ENCODE data around the gene MAST4.

DNA sequence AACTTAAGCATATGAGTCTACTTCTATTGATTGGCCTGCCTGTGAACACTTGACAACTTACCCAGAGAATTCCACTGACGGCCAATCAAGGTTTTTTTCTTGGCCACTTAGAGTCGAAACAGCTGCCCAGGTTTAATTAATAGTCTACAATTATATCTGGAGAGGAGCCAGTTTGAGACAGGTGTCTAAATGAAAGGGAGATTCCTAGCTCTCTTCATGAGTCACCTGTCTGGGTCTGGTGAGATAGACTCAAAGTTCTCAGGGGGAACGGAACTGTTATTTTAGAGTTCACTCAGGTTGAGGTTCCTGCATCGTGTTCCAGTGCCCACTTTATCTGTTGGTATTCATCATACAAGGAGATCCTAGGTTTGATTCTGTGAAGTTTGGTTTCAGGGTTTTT is 489.4 kb downstream of the MAST4 start:
- TF ChIP-seq, protein P1, sequence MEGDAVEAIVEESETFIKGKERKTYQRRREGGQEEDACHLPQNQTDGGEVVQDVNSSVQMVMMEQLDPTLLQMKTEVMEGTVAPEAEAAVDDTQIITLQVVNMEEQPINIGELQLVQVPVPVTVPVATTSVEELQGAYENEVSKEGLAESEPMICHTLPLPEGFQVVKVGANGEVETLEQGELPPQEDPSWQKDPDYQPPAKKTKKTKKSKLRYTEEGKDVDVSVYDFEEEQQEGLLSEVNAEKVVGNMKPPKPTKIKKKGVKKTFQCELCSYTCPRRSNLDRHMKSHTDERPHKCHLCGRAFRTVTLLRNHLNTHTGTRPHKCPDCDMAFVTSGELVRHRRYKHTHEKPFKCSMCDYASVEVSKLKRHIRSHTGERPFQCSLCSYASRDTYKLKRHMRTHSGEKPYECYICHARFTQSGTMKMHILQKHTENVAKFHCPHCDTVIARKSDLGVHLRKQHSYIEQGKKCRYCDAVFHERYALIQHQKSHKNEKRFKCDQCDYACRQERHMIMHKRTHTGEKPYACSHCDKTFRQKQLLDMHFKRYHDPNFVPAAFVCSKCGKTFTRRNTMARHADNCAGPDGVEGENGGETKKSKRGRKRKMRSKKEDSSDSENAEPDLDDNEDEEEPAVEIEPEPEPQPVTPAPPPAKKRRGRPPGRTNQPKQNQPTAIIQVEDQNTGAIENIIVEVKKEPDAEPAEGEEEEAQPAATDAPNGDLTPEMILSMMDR (tag by site-specific recombination; IDR thresholded peaks at IDR 0.05) = no peak
- TF ChIP-seq ZBTB7A (tag by site-specific recombination; IDR thresholded peaks at IDR 0.05; ENCODE audit: low read depth) = no peak
- TF ChIP-seq, protein P2, sequence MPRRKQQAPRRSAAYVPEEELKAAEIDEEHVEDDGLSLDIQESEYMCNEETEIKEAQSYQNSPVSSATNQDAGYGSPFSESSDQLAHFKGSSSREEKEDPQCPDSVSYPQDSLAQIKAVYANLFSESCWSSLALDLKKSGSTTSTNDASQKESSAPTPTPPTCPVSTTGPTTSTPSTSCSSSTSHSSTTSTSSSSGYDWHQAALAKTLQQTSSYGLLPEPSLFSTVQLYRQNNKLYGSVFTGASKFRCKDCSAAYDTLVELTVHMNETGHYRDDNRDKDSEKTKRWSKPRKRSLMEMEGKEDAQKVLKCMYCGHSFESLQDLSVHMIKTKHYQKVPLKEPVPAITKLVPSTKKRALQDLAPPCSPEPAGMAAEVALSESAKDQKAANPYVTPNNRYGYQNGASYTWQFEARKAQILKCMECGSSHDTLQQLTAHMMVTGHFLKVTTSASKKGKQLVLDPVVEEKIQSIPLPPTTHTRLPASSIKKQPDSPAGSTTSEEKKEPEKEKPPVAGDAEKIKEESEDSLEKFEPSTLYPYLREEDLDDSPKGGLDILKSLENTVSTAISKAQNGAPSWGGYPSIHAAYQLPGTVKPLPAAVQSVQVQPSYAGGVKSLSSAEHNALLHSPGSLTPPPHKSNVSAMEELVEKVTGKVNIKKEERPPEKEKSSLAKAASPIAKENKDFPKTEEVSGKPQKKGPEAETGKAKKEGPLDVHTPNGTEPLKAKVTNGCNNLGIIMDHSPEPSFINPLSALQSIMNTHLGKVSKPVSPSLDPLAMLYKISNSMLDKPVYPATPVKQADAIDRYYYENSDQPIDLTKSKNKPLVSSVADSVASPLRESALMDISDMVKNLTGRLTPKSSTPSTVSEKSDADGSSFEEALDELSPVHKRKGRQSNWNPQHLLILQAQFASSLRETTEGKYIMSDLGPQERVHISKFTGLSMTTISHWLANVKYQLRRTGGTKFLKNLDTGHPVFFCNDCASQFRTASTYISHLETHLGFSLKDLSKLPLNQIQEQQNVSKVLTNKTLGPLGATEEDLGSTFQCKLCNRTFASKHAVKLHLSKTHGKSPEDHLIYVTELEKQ (tag by site-specific recombination; IDR thresholded peaks at IDR 0.05; ENCODE audit: borderline replicate concordance) = no peak
